Kidney (tissue), 14 donors: ENCODE measurements around the gene DNTT. TPM values are rescaled to one million over a fixed set of nuclear protein-coding genes. Genes with fewer than 3 reads are reported as not detected.
A peak's percentile ranks its signal among the peaks of the same experiment; 100 is the strongest.

ENCODE experiments used
- DNase-seq, 5 donors: peaks; one replicate each; pipeline ENCODE4 v3.0.0-alpha.2; 2013 to 2020
- FAIRE-seq: peaks from 2 replicates; lab custom pipeline; 2012; peaks lifted over from hg19 to GRCh38; lab: Jason Lieb, UNC
- H3K27ac ChIP-seq, 2 donors: one replicate each; pipeline ENCODE4 v1.7.0; 2013; ENCODE audit warnings: low read depth in 2 of 2, low read length in 2 of 2, inconsistent platforms in 1 of 2
- H3K27me3 ChIP-seq: one replicate; pipeline ENCODE4 v1.7.1; 2013; ENCODE audit warnings: low read length, inconsistent platforms; ENCODE audit not compliant: control insufficient read depth, insufficient read depth
- H3K36me3 ChIP-seq, 3 donors: one replicate each; pipeline versions ENCODE4 v1.7.0 to v1.7.1; 2013; ENCODE audit warnings: low read length in 3 of 3, control low read depth in 1 of 3, inconsistent platforms in 1 of 3; ENCODE audit not compliant: insufficient read depth in 3 of 3, control insufficient read depth in 2 of 3
- H3K4me1 ChIP-seq, 3 donors: one replicate each; pipeline versions ENCODE4 v1.7.0 to v1.7.1; 2013; ENCODE audit warnings: low read length in 3 of 3, inconsistent platforms in 1 of 3, low read depth in 1 of 3; ENCODE audit not compliant: control insufficient read depth in 2 of 3, insufficient read depth in 2 of 3
- H3K4me3 ChIP-seq, 3 donors: one replicate each; pipeline versions ENCODE4 v1.7.0 to v1.8.1; 2013; ENCODE audit warnings: low read length in 3 of 3, control low read depth in 1 of 3, inconsistent platforms in 1 of 3
- H3K9ac ChIP-seq, 3 donors: one replicate each; pipeline versions ENCODE4 v1.7.0 to v1.7.1; 2013; ENCODE audit warnings: low read length in 3 of 3, control low read depth in 1 of 3, inconsistent platforms in 1 of 3
- H3K9me3 ChIP-seq, 3 donors: one replicate each; pipeline versions ENCODE4 v1.7.0 to v1.7.1; 2013; ENCODE audit warnings: low read length in 3 of 3, control low read depth in 1 of 3, inconsistent platforms in 1 of 3; ENCODE audit not compliant: control insufficient read depth in 2 of 3, insufficient read depth in 1 of 3
- intact Hi-C: fragments of 100-400 bp; cut with DNase I; formaldehyde crosslinking; loops from one replicate; pipeline ENCODE4 v1.11.1; 2022
- polyA plus RNA-seq: library from polyadenylated mRNA; stranded (reverse); fragments of 350-450 nt; fragmentation: Illumina TruSeq; extraction: RNeasy Lipid Tissue Mini Kit (QIAGEN cat#74804); gene quantifications from one replicate; pipeline ENCODE4 v1.2.3, GENCODE V29; 2014; ENCODE audit warnings: low read depth, low replicate concordance; ENCODE audit not compliant: insufficient read depth
- total RNA-seq: library from RNA; stranded (reverse); fragmentation: NEBNext Ultra II Directional; extraction: Animal tissue kit (Norgen Biotek cat#: 25700); gene quantifications from one replicate; pipeline ENCODE4 v1.2.1, GENCODE V29; 2021
- TF ChIP-seq, protein P1 (sequence below): IDR thresholded peaks from 3 replicates; pipeline ENCODE4 v1.5.1; 2012; ENCODE audit warnings: mild to moderate bottlenecking, moderate library complexity, borderline replicate concordance; ENCODE audit not compliant: insufficient read depth; ENCODE audit errors: extremely low read depth
- donor health status: control.
- donor health status: control.
- donor health status: control.
- donor health status: control.
- donor health status: control.
- donor health status: DM: yes; HTN: yes; CAD: no.
- donor health status: Normal renal cell carcinoma (clear cell type).

The DNTT gene
- total and polyA plus RNA-seq, 2 donors from 2014 or later: not detected

DNA sequence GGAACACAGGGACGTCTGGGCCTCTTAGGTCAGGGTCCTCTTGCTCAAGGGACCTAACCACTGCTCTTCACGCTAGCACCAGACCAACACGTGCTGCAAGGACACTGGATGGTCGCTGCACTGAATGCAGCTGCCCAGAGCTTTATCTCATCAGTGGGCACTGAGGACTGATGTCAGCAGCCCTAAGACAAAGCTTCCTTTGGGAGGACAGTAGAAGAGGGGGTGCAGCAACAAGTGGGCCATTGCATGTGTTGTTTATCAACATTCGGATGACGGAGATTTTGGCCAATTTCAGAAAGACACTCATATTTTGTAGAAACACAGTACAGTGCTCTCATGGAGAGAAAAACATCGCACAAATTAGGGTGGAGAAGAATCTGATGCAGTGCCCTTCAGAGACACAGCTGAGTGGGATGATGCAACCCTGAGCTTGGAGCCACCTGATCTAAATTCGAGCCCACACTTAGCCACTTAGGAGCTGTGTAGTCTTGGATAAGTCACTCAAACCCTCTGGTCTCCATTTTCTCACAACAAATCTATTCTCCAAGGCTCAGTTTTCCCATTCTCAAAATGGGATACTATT, 52.9 kb downstream of the DNTT start:
- intact Hi-C loops: no loop called here
- Histone ChIP-seq H3K4me3 (no peak overlapping the region), H3K9ac (no peak overlapping the region), H3K27me3 (no peaks in the 10 kb centered on the region), H3K4me1 (no peaks in the 10 kb centered on the region), H3K9me3 (no peaks in the 10 kb centered on the region), H3K27ac (no peak overlapping the region), H3K36me3 (no peaks in the 10 kb centered on the region)
- DNase-seq (no peak), FAIRE-seq (no peak)
- TF ChIP-seq, protein P1, sequence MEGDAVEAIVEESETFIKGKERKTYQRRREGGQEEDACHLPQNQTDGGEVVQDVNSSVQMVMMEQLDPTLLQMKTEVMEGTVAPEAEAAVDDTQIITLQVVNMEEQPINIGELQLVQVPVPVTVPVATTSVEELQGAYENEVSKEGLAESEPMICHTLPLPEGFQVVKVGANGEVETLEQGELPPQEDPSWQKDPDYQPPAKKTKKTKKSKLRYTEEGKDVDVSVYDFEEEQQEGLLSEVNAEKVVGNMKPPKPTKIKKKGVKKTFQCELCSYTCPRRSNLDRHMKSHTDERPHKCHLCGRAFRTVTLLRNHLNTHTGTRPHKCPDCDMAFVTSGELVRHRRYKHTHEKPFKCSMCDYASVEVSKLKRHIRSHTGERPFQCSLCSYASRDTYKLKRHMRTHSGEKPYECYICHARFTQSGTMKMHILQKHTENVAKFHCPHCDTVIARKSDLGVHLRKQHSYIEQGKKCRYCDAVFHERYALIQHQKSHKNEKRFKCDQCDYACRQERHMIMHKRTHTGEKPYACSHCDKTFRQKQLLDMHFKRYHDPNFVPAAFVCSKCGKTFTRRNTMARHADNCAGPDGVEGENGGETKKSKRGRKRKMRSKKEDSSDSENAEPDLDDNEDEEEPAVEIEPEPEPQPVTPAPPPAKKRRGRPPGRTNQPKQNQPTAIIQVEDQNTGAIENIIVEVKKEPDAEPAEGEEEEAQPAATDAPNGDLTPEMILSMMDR: no peak

DNA sequence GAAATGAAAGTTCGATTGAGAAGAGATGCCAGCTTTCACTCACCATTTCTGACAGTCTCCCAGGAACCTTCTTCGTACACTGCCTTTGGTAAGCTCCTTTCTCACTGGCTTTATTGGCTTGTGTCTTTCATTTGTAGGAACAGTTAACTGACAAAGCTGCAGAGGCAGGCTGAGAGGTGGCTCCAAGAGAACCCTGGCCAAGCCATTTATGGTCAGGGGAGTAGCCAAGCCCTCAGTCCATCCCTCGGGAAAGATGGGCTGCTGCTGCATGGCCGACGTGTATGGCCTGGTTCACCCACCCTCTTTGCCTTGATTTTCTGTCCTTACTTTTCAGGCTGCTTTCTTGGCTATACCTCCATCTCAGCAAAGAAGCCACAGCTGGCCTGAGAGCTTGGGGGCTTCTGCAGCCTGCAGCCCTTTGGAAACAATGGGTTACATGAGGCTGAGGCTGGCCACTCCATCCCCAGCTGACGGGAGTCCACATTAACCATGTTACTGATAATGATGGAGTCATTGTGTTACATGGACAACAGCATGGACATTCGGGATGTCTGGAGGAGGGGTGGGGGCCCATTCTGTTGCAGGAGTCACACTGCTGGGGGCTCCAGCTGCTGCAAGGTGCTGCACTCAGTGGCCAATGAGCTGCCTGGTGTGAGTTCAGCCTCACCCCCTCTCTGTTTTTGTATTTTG, 54.8 kb downstream of the DNTT start, which contains the start of gene OPALIN:
OPALIN (minus strand) TSS at position 152 of the 690 bp plus-strand sequence; CDS start at position 46, 106 bp downstream.
- intact Hi-C loops: no loop called here
- no peaks in the 10 kb centered on the region for H3K9me3 ChIP-seq

DNA sequence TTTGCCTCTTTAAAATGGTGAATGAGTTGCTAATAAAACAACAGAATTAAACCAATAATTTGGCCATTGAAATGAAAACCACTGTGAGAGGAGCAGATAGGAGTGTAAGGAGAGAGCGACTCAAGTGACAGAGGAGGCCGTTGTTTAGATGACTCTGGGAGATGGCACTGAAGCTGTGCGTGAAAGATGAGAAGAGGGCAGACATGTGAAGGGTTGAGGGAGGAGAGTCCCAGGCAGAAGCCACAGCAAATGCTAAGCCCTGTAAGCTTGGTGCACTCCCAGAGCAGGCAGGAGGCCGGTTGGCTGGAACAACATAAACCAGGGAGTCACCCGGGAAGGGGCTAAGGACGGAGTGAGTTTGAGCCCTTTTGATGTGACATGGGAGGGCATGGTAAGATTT, 55.4 kb downstream of the DNTT start:
- no peaks in the 10 kb centered on the region for H3K36me3 ChIP-seq
- intact Hi-C loops: no loop called here
- H3K4me3 ChIP-seq: no peak overlapping the region
- no peak overlapping the region for H3K9ac ChIP-seq
- no peaks in the 10 kb centered on the region for H3K9me3 ChIP-seq
- H3K27ac ChIP-seq: no peak overlapping the region
- FAIRE-seq (no peak), DNase-seq (peak in 2 of 5 donors; percentile 17 to 19)
- TF ChIP-seq, protein P1: no peak
- no peaks in the 10 kb centered on the region for H3K27me3 ChIP-seq
- H3K4me1 ChIP-seq: no peaks in the 10 kb centered on the region

More for the DNA sequence above, 54.8 kb downstream of the DNTT start, which contains the start of gene OPALIN:
- Histone ChIP-seq H3K27ac (no peak within 1 kb of the TSS), H3K4me3 (no peak within 1 kb of the TSS), H3K4me1 (no peaks in the 10 kb centered on the region), H3K27me3 (no peaks in the 10 kb centered on the region), H3K36me3 (no peaks in the 10 kb centered on the region), H3K9ac (no peak within 1 kb of the TSS)
- FAIRE-seq (no peak), DNase-seq (no peak)
- TF ChIP-seq, protein P1: no peak
